Activated T-cell treated with anti-CD3 and anti-CD28 coated beads for 4 hours (primary cell): Measurements from ENCODE around the gene TATDN3.
"Not testable (repeated sequence)": the region's sequence is repeated elsewhere in the genome, so short reads cannot be mapped to it uniquely, and the experiment has no call there.

Experiments
- DNase-seq: peaks from one replicate; pipeline ENCODE4 v3.0.0-alpha.2; 2020

TATDN3 gene

GRCh38 chr1:212791676-212792395, at the start of gene TATDN3, which contains the start of gene NSL1:
Gene TATDN3, plus strand, starts transcription at chr1:212791894. Its CDS starts 28 bp downstream, at chr1:212791922.
Gene NSL1, minus strand, starts transcription at chr1:212791777. Its CDS starts 14 bp downstream, at chr1:212791763.
- DNase-seq, result peak; percentile 97

DNA sequence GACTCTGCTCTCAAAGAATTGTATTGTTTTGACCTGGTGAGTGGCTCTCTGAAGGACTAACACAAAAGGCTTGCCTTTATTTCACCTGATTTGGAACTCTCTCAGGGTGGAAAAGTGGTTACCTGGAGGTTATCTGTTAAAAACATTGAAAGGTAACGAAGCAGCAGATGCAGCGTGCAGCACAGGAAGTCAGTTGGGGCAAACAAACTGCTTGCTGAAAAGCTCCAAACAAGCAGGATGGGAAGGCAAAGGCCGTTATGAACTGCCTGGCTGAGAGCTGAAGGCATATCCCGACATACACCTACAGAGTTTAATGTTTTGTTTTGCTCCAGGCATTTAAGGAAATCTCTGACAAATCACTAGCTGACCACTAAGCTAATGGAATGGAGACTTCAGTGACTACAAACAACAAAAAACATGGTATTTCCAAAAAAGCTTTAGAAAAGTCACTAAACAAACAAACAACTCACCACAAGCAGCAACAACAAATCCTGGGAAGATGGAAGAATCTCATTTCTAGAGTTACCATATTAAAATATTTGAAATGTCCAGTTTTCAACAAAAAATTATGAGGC, 47.7 kb upstream of the TATDN3 start:
- DNase-seq, result no peak

- DNase-seq, result no peak
Observed at GRCh38 chr1:212745303-212745702, 46.4 kb upstream of the TATDN3 start.

GRCh38 chr1:212746546-212746945, 45.1 kb upstream of the TATDN3 start:
- DNase-seq, result no peak

- no peak for DNase-seq
Observed at GRCh38 chr1:212749821-212750535, 41.7 kb upstream of the TATDN3 start.

DNA sequence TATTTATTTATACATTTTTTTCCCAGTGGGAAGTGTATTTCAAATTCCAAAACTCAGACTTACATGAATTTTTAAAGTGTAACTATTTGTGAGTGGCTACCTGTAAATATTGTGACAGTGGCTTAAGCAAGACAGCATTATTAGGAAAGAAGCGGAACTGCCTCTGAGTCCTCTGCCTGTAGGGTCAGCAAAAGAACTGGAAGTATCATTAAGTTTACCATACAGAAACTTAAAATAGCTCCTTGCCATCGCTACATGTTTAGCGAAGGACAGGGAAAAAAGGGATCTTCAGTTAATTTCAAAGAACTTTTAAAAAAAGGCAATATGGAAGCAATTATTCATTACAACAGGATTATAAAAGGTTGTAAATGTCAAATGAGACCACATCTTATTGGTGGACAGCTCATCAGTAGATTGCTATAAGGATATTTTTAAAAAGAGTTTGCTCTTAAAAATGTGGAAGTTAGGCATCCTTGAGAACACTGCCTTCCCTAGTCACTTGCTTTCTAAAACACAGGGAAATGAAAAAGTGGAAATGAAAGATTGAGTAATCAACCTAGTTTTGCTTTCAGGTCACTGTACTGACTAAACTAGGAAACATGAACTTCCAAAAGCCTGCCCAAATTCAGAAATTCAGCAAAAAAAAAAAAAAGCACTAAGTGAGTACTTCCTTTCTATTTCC, 39.3 kb upstream of the TATDN3 start:
- no peak for DNase-seq

- no peak for DNase-seq
Observed at GRCh38 chr1:212752934-212753497, 38.7 kb upstream of the TATDN3 start.

- no peak for DNase-seq
Observed at GRCh38 chr1:212753749-212754148, 37.9 kb upstream of the TATDN3 start.

GRCh38 chr1:212754193-212754592, 37.5 kb upstream of the TATDN3 start:
- DNase-seq, result no peak

DNA sequence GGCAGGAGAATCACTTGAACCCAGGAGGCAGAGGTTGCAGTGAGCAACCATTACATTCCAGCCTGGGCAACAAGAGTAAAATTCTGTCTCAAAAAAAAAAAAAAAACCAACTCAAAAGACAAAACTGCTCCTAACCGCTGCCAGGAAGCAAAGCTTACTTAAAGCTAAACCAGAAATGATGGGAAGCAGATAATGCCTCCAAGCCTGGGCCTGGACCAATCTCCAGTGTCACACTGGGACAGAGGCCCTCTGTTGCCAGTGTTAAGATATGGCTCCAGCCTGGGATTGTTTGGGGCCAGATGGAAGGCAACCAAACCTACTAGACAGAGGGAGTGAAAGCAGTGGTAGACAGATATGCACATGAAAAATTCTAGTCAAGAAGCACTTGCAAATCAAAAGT, 37.0 kb upstream of the TATDN3 start:
- no peak for DNase-seq

DNA sequence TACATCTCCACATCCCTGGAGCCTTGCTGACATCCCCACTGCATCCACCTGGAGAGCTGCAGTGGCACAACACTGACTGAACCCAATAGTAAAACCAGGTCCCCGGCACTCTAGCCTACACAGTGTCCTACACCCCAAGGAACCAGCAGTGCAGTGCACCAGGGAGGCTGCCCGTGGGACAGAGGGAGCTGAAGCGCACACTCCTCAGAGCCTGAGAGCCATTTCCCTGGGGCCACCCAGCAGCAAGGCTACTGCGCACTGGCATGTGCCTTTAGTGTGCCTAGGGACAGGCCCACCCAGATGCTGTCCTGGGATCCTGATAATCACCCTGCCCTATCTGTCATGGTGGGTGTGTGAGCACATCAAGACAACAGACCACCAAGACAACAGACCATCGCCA, 32.0 kb upstream of the TATDN3 start:
- DNase-seq, result no peak

DNA sequence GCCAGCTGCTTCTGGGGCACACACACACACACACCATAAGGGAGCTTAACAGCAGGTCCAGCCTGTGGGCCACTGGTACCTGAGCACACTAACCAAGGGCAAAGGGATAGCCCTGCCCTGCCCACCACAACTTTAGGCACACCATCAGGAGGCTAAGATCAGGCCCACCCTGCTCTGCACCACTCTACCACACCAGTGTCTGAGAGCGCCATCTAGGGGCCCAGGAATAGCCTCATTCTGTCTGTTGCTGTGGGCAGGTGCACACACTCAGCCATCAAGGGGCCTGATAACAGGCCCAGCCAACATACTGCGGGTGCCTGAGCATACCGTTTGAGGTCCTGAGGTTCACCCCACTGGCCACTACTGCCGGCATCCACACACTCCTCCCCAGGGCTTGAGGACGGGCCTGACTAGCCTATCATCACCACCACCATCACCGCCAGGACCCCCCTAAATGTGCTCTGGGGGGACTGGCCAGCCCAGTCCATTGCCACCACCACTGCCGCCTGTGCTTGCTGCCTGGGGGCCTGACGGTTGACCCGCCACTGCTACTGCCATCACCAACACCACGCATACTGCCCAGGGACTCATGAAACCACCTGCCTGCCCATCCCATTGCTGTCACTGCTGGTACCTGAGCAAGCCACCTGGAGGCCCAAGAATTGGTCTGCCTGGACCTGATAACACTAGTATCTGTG, 31.4 kb upstream of the TATDN3 start:
- peak; percentile 46 for DNase-seq

DNA sequence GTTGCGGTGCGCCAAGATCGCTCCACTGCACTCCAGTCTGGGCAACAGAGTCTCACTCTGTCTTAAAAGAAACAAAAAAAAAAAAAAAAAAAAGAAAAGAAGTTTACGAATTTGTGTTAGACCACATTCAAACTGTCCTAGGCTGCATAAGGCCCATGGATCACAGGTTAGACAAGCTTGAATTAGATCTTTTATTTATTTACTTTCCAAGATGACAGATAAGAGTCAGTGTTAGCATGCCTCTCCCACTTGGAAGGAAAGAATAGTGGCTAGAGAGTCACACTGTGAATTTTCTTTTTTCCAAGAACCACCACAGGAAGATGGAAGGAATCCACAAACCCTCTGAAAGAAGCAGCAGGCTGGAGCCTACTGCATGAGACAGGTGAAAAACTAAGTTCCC, 29.5 kb upstream of the TATDN3 start:
- DNase-seq, result no peak

DNA sequence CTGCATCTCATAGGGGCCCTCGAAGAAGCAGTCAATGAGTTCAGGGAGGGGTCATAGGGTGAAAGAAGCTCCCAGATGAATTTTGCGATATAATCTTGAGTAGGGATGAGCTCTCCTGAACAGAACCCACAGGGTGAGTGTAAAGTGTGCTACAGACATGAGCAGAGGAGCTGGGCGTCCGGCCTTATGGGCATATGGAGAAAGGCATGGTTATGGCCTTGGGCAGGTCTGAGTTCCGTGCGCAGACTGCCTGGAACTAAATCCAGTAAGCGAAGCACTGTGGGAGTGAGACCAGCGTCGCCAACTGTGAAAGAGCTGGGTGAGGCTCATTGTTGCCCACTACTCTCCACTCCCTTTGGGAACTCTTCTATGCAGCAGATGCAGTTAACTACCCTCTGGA, 28.9 kb upstream of the TATDN3 start:
- no peak for DNase-seq

DNA sequence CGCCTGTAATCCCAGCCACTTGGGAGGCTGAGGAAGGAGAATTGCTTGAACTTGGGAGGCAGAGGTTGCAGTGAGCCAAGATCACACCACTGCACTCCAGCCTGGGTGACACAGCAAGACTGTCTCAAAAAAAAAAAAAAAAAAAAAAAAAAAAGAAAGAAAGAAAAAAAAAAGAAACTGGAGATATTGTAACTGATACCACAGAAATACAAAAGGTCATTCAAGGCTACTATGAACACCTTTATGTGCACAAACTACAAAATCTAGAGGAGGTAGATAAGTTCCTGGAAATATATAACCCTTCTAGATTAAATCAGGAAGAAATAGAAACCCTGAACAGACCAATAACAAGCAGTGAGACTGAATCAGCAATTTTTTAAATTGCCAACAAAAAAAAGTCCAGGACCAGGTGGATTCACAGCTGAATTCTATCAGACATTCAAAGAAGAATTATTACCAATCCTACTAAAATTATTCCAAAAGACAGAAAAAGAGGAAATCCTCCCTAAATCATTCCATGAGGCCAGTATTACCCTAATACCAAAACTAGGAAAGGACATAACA, 26.9 kb upstream of the TATDN3 start:
- not testable (repeated sequence) for DNase-seq

DNA sequence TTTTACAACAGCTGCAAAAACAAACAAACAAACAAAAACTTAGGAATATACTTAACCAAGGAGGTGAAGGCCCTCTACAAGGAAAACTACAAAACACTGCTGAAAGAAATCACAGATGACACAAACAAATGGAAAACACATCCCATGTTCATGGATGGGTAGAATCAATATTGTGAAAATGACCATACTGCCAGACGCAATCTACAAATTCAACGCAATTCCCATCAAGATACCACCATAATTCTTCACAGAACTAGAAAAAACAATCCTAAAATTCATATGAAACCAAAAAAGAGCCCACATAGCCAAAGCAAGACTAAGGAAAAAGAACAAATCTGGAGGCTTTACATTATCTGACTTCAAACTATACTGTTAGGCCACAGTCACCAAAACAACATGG, 24.9 kb upstream of the TATDN3 start:
- not testable (repeated sequence) for DNase-seq

GRCh38 chr1:212769459-212770167, 22.1 kb upstream of the TATDN3 start:
- no peak for DNase-seq

GRCh38 chr1:212771341-212771740, 20.4 kb upstream of the TATDN3 start:
- no peak for DNase-seq

DNA sequence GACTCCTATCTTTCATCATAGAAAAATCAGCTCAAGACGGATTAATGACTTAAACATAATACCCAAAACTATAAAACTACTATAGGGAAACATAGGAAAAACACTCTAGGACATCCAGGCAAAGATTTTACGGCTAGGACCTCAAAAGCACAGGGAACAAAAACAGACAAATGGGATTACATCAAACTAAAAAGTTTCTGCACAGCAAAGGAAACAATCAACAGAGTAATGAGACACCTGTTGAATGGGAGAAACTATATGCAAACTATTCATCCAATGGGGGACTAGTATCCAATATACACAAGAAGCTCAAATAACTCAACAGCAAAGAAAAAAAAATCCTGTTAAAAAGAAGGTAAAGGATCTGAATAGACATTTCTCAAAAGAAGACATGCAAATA, 18.7 kb upstream of the TATDN3 start:
- no peak for DNase-seq

GRCh38 chr1:212774584-212774983, 17.1 kb upstream of the TATDN3 start:
- DNase-seq, result no peak

- no peak for DNase-seq
Observed at GRCh38 chr1:212775241-212775640, 16.5 kb upstream of the TATDN3 start.
